ENCODE measurements around the gene SMC3.

DNA sequence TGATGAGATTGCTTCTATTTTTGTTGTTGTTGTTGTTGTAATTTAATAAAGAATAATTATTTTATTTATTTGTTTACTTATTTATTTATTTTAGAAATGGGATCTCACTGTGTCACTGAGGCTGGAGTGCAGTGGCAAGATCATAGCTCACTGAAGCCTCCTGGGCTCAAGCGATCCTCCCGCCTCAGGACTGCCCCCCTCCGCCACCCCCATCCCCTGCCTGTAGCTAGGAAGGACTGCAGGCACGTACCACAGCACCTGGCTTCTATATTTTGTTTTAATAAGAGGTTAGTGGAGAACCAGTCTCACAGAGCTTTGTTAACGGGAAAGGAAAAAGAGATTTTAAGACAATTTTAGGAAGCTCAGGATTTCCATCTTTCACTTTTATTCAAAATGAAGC, 19.5 kb upstream of the SMC3 start:
- TF ChIP-seq POLR2A (IDR thresholded peaks at IDR 0.05) = no peak
- TF ChIP-seq, protein P1, sequence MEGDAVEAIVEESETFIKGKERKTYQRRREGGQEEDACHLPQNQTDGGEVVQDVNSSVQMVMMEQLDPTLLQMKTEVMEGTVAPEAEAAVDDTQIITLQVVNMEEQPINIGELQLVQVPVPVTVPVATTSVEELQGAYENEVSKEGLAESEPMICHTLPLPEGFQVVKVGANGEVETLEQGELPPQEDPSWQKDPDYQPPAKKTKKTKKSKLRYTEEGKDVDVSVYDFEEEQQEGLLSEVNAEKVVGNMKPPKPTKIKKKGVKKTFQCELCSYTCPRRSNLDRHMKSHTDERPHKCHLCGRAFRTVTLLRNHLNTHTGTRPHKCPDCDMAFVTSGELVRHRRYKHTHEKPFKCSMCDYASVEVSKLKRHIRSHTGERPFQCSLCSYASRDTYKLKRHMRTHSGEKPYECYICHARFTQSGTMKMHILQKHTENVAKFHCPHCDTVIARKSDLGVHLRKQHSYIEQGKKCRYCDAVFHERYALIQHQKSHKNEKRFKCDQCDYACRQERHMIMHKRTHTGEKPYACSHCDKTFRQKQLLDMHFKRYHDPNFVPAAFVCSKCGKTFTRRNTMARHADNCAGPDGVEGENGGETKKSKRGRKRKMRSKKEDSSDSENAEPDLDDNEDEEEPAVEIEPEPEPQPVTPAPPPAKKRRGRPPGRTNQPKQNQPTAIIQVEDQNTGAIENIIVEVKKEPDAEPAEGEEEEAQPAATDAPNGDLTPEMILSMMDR (IDR thresholded peaks at IDR 0.05) = no peak

Measured in breast epithelium (tissue), 3 donors.